Neural cell (in vitro differentiated cells): Measurements from ENCODE around the gene ADGRF1. TPM values are rescaled to one million over a fixed set of nuclear protein-coding genes. Genes with fewer than 3 reads are reported as not detected.

Experiments used
- H2AFZ ChIP-seq: fragments of 200-600, 300-800 bp; sonication (generic), shearing (Covaris generic); 2 replicates; pipeline ENCODE4 v1.6.0; 2014; ENCODE audit warnings: low read depth, mild to moderate bottlenecking, antibody characterized with exemption, low read length, moderate library complexity
- H3F3A ChIP-seq: fragments of 200-600 bp; shearing (Covaris generic); 2 replicates; pipeline ENCODE4 v1.6.1; 2016; ENCODE audit warnings: mild to moderate bottlenecking, moderate library complexity, mixed read lengths, antibody characterized with exemption, low read length; ENCODE audit not compliant: insufficient read depth, poor library complexity, severe bottlenecking
- H3K27ac ChIP-seq: fragments of 200-600, 300-800 bp; sonication (generic), shearing (Covaris generic); 2 replicates; pipeline ENCODE4 v1.5.1; 2014; ENCODE audit warnings: mild to moderate bottlenecking, low read length, moderate library complexity
- H3K27me3 ChIP-seq: fragments of 300-800, 200-600 bp; sonication (generic), shearing (Covaris generic); 2 replicates; pipeline ENCODE4 v1.6.0; 2014; ENCODE audit warnings: mild to moderate bottlenecking, low read depth, low read length, moderate library complexity; ENCODE audit not compliant: insufficient read depth
- H3K36me3 ChIP-seq: fragments of 300-800, 200-600 bp; sonication (generic), shearing (Covaris generic); 2 replicates; pipeline ENCODE4 v1.5.1; 2014; ENCODE audit warnings: mild to moderate bottlenecking, antibody characterized with exemption, low read length, moderate library complexity; ENCODE audit not compliant: insufficient read depth
- H3K4me2 ChIP-seq: fragments of 300-800, 200-600 bp; sonication (generic), shearing (Covaris generic); 2 replicates; pipeline ENCODE4 v1.6.0; 2014; ENCODE audit warnings: mild to moderate bottlenecking, low read length
- H3K4me3 ChIP-seq: fragments of 300-800, 200-600 bp; sonication (generic), shearing (Covaris generic); 2 replicates; pipeline ENCODE4 v1.5.1; 2014; ENCODE audit warnings: mild to moderate bottlenecking, low read length, moderate library complexity
- H3K79me2 ChIP-seq: fragments of 200-600 bp; shearing (Covaris generic); replicated peaks from 2 replicates; pipeline ENCODE4 v1.6.0; 2014; ENCODE audit warnings: mild to moderate bottlenecking, low read length, moderate library complexity; ENCODE audit not compliant: insufficient read depth
- H3K9ac ChIP-seq: fragments of 300-800, 200-600 bp; sonication (generic), shearing (Covaris generic); 2 replicates; pipeline ENCODE4 v1.6.1; 2016; ENCODE audit warnings: mild to moderate bottlenecking, low read length, mixed read lengths
- H3K9me2 ChIP-seq: fragments of 200-600 bp; shearing (Covaris generic); 2 replicates; pipeline ENCODE4 v1.6.1; 2016; ENCODE audit warnings: mild to moderate bottlenecking, low read length, mixed read lengths; ENCODE audit not compliant: insufficient read depth
- H3K9me3 ChIP-seq: fragments of 200-600, 300-800 bp; sonication (generic), shearing (Covaris generic); 2 replicates; pipeline ENCODE4 v1.6.1; 2016; ENCODE audit warnings: mild to moderate bottlenecking, mixed run types, low read length, moderate library complexity, mixed read lengths
- H4K20me1 ChIP-seq: fragments of 200-600 bp; shearing (Covaris generic); 2 replicates; pipeline ENCODE4 v1.6.1; 2016; ENCODE audit warnings: mild to moderate bottlenecking, mixed run types; ENCODE audit not compliant: insufficient read depth
- EP300 ChIP-seq: fragments of 450-650 bp; conservative IDR thresholded peaks from 2 replicates; pipeline ENCODE4 v1.6.1; 2014; ENCODE audit warnings: antibody characterized with exemption, mild to moderate bottlenecking, moderate library complexity; ENCODE audit not compliant: poor library complexity, severe bottlenecking
- EZH2 ChIP-seq: fragments of 200-600, 300-800 bp; shearing (Covaris generic), sonication (generic); IDR thresholded peaks from 2 replicates; pipeline ENCODE4 v1.6.1; 2014; ENCODE audit warnings: antibody characterized with exemption, low read length, borderline replicate concordance, mild to moderate bottlenecking; ENCODE audit not compliant: insufficient read depth, poor library complexity, severe bottlenecking
- MXI1 ChIP-seq: fragments of 450-650 bp; conservative IDR thresholded peaks from 2 replicates; pipeline ENCODE4 v1.6.1; 2014; ENCODE audit warnings: antibody characterized with exemption, mild to moderate bottlenecking; ENCODE audit not compliant: poor library complexity, severe bottlenecking
- POLR2AphosphoS5 ChIP-seq: IDR thresholded peaks from 2 replicates; pipeline ENCODE4 v1.6.1; 2012
- RAD21 ChIP-seq: fragments of 450-650 bp; conservative IDR thresholded peaks from 2 replicates; pipeline ENCODE4 v1.6.1; 2014; ENCODE audit warnings: antibody characterized with exemption, mild to moderate bottlenecking, moderate library complexity
- SMC3 ChIP-seq: fragments of 450-650 bp; conservative IDR thresholded peaks from 2 replicates; pipeline ENCODE4 v1.6.1; 2014; ENCODE audit warnings: antibody characterized with exemption, mild to moderate bottlenecking, moderate library complexity; ENCODE audit not compliant: poor library complexity
- TAF1 ChIP-seq: IDR thresholded peaks from 2 replicates; pipeline ENCODE4 v1.6.1; 2012; ENCODE audit warnings: low read depth
- polyA plus RNA-seq: library from polyadenylated mRNA; depleted of rRNA; stranded (reverse); fragments of >200 nt; gene quantifications from 2 replicates; pipeline ENCODE4 v1.2.3, GENCODE V29; 2014
- TF ChIP-seq, protein P1 (sequence below): fragments of 450-650 bp; IDR thresholded peaks from 2 replicates; pipeline ENCODE4 v1.5.1; 2014; ENCODE audit warnings: antibody characterized with exemption, mild to moderate bottlenecking, moderate library complexity; ENCODE audit not compliant: poor library complexity, severe bottlenecking
- TF ChIP-seq, protein P2 (sequence below): IDR thresholded peaks from 2 replicates; pipeline ENCODE4 v1.6.1; 2012; ENCODE audit warnings: borderline replicate concordance

ADGRF1 gene
- polyA plus RNA-seq, 1 donor from 2014 or later, result not detected

DNA sequence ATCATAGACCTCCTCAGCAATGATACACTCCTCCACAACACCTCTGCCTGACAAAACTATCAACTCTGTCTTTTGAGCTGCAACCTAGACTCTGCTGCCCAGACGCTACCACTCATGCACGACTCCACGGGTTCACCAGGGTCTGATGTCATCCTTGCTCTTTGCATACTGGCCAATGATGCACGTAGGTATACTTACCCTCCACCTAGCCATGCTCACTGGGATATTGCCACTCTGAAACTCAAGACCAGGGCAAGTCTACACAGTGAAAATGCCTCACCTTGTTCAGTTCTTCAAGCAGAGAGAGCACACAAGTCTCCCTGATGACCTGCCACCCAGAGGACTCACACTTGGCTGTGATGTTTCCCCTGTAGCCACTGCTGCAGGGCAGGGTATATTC is 27.7 kb downstream of the ADGRF1 start:
- no peaks in the 10 kb centered on the region for H3K9me2 ChIP-seq
- no peak overlapping the region for H3K4me3 ChIP-seq

DNA sequence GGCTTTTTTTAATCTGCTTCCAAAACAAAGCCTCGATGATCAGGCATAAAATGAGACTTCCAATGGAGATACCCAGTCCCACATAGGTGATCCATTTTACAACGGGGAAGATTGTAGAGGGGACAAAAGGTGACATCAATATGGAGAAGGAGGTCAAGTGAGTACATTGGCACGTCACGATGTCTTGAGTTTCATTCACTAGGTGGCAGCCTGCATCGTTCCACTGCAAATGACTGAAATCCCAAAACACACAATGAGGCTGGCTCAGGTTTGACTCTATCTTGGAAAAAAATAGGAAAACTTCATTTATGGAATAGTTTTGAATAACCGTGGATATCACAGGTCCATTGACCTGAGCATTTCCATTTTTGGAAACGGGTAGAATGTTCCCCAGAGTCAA is 32.5 kb downstream of the ADGRF1 start:
- Histone ChIP-seq H4K20me1 (no peaks in the 10 kb centered on the region), H2AFZ (no peak overlapping the region), H3K4me3 (no peak overlapping the region), H3K9ac (no peak overlapping the region), H3K9me3 (no peaks in the 10 kb centered on the region), H3F3A (no peaks in the 10 kb centered on the region), H3K27me3 (no peaks in the 10 kb centered on the region), H3K9me2 (no peaks in the 10 kb centered on the region), H3K27ac (no peak overlapping the region), H3K79me2 (no peaks in the 10 kb centered on the region), H3K4me2 (no peak overlapping the region), H3K36me3 (no peaks in the 10 kb centered on the region)
- TF ChIP-seq TAF1 (no peak), EZH2 (no peak), SMC3 (no peak), MXI1 (no peak), POLR2AphosphoS5 (no peak), RAD21 (no peak), EP300 (no peak)
- TF ChIP-seq, protein P1, sequence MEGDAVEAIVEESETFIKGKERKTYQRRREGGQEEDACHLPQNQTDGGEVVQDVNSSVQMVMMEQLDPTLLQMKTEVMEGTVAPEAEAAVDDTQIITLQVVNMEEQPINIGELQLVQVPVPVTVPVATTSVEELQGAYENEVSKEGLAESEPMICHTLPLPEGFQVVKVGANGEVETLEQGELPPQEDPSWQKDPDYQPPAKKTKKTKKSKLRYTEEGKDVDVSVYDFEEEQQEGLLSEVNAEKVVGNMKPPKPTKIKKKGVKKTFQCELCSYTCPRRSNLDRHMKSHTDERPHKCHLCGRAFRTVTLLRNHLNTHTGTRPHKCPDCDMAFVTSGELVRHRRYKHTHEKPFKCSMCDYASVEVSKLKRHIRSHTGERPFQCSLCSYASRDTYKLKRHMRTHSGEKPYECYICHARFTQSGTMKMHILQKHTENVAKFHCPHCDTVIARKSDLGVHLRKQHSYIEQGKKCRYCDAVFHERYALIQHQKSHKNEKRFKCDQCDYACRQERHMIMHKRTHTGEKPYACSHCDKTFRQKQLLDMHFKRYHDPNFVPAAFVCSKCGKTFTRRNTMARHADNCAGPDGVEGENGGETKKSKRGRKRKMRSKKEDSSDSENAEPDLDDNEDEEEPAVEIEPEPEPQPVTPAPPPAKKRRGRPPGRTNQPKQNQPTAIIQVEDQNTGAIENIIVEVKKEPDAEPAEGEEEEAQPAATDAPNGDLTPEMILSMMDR, result no peak
- TF ChIP-seq, protein P2, sequence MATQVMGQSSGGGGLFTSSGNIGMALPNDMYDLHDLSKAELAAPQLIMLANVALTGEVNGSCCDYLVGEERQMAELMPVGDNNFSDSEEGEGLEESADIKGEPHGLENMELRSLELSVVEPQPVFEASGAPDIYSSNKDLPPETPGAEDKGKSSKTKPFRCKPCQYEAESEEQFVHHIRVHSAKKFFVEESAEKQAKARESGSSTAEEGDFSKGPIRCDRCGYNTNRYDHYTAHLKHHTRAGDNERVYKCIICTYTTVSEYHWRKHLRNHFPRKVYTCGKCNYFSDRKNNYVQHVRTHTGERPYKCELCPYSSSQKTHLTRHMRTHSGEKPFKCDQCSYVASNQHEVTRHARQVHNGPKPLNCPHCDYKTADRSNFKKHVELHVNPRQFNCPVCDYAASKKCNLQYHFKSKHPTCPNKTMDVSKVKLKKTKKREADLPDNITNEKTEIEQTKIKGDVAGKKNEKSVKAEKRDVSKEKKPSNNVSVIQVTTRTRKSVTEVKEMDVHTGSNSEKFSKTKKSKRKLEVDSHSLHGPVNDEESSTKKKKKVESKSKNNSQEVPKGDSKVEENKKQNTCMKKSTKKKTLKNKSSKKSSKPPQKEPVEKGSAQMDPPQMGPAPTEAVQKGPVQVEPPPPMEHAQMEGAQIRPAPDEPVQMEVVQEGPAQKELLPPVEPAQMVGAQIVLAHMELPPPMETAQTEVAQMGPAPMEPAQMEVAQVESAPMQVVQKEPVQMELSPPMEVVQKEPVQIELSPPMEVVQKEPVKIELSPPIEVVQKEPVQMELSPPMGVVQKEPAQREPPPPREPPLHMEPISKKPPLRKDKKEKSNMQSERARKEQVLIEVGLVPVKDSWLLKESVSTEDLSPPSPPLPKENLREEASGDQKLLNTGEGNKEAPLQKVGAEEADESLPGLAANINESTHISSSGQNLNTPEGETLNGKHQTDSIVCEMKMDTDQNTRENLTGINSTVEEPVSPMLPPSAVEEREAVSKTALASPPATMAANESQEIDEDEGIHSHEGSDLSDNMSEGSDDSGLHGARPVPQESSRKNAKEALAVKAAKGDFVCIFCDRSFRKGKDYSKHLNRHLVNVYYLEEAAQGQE, result no peak

More for the DNA sequence above, 27.7 kb downstream of the ADGRF1 start:
- Histone ChIP-seq H3K9ac (no peak overlapping the region), H3K36me3 (no peaks in the 10 kb centered on the region), H2AFZ (no peak overlapping the region), H4K20me1 (no peaks in the 10 kb centered on the region), H3K27ac (no peak overlapping the region), H3F3A (peaks cover 3% of the 10 kb centered on the region), H3K27me3 (no peaks in the 10 kb centered on the region), H3K4me2 (no peak overlapping the region), H3K79me2 (no peaks in the 10 kb centered on the region), H3K9me3 (no peaks in the 10 kb centered on the region)
- no peak for TF ChIP-seq POLR2AphosphoS5
- TF ChIP-seq SMC3, result no peak
- TF ChIP-seq, protein P2, result no peak
- no peak for TF ChIP-seq RAD21
- TF ChIP-seq, protein P1, result no peak
- no peak for TF ChIP-seq EP300
- no peak for TF ChIP-seq TAF1
- no peak for TF ChIP-seq EZH2
- no peak for TF ChIP-seq MXI1
